ENCODE data around the gene TM9SF3.
A peak's percentile ranks its signal among the peaks of the same experiment; 100 is the strongest.

The TM9SF3 gene

DNA sequence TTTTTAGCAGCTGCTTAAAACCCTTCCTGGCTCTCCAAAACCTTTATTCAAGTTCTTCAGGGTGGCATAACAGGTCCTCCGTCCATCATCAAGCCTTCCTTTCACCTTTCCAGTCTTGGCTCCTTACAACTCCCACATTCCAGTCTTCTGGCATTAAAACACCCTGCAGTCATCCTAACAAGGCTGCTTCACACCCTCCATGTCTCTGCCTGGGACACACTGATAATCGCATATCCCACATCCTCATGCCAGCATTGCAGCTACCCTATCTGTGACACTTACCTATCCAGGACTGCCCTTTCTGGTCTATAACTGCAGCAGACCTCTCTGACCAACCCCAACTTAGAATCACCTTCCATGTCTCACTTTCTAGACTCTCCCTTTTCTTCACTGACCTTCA lies 70.5 kb downstream of the TM9SF3 start:
- Histone ChIP-seq H3K9me3 (ENCODE audit: insufficient read depth, low read length) (no peaks in the 10 kb centered on the region), H4K20me1 (ENCODE audit: low read depth, low read length) (no peaks in the 10 kb centered on the region), H2AFZ (ENCODE audit: low read depth, low read length, severe bottlenecking) (no peak overlapping the region), H3K9ac (ENCODE audit: low read length) (no peak overlapping the region), H3K9me2 (replicated peaks; ENCODE audit: insufficient read depth, low read length) (no peaks in the 10 kb centered on the region), H3K27ac (ENCODE audit: low read depth, low read length) (no peak overlapping the region), H3F3A (ENCODE audit: insufficient read depth) (peaks cover 12% of the 10 kb centered on the region), H3K27me3 (ENCODE audit: low read length) (0 out of 2 replicates have a peak, but pooled peaks cover 2% of the 10 kb centered on the region), H3K4me3 (ENCODE audit: insufficient read depth, low read length, poor library complexity, severe bottlenecking) (no peak overlapping the region), H3K4me2 (ENCODE audit: low read depth, low read length, poor library complexity, severe bottlenecking) (no peak overlapping the region), H3K79me2 (ENCODE audit: insufficient read depth, low read length) (no peaks in the 10 kb centered on the region), H3K36me3 (ENCODE audit: low read length) (peaks cover 18% of the 10 kb centered on the region)
- TF ChIP-seq EZH2phosphoT487 (conservative IDR thresholded peaks at IDR 0.05; ENCODE audit: low read length) = no peak
- TF ChIP-seq CTCF (IDR thresholded peaks at IDR 0.05; ENCODE audit: insufficient read depth, low read length, poor library complexity, severe bottlenecking) = no peak

GRCh38 chr10:96513698-96514561 lies 72.9 kb downstream of the TM9SF3 start, which contains the start of gene TLL2:
TLL2 (minus strand) TSS chr10:96513926; CDS start chr10:96513685, 241 bp downstream.
- peak within 1 kb of the TSS; percentile 82 for H2AFZ ChIP-seq (ENCODE audit: low read depth, low read length, severe bottlenecking)
- 0 out of 2 replicates have a peak, but pooled peaks cover 2% of the 10 kb centered on the region for H3K27me3 ChIP-seq (ENCODE audit: low read length)
- H3F3A ChIP-seq (ENCODE audit: insufficient read depth) = peaks cover 9% of the 10 kb centered on the region
- H3K4me3 ChIP-seq (ENCODE audit: insufficient read depth, low read length, poor library complexity, severe bottlenecking) = peak within 1 kb of the TSS; percentile 66
- no peaks in the 10 kb centered on the region for H3K9me3 ChIP-seq (ENCODE audit: insufficient read depth, low read length)
- H3K36me3 ChIP-seq (ENCODE audit: low read length) = no peaks in the 10 kb centered on the region
- peak within 1 kb of the TSS; percentile 94 for H3K4me2 ChIP-seq (ENCODE audit: low read depth, low read length, poor library complexity, severe bottlenecking)
- no peaks in the 10 kb centered on the region for H3K9me2 ChIP-seq (replicated peaks; ENCODE audit: insufficient read depth, low read length)
- no peaks in the 10 kb centered on the region for H3K79me2 ChIP-seq (ENCODE audit: insufficient read depth, low read length)
- TF ChIP-seq EZH2phosphoT487 (conservative IDR thresholded peaks at IDR 0.05; ENCODE audit: low read length) (no peak), CTCF (IDR thresholded peaks at IDR 0.05; ENCODE audit: insufficient read depth, low read length, poor library complexity, severe bottlenecking) (peak; percentile 31)
- peak within 1 kb of the TSS; percentile 63 for H3K27ac ChIP-seq (ENCODE audit: low read depth, low read length)
- H3K9ac ChIP-seq (ENCODE audit: low read length) = peak within 1 kb of the TSS; percentile 54
- H4K20me1 ChIP-seq (ENCODE audit: low read depth, low read length) = no peaks in the 10 kb centered on the region

GRCh38 chr10:96513305-96513697 lies 73.5 kb downstream of the TM9SF3 start:
- peak overlapping the region; percentile 94 for H3K4me2 ChIP-seq (ENCODE audit: low read depth, low read length, poor library complexity, severe bottlenecking)
- H3K9me2 ChIP-seq (replicated peaks; ENCODE audit: insufficient read depth, low read length) = no peaks in the 10 kb centered on the region
- H3K36me3 ChIP-seq (ENCODE audit: low read length) = no peaks in the 10 kb centered on the region
- H3K27me3 ChIP-seq (ENCODE audit: low read length) = 0 out of 2 replicates have a peak, but pooled peaks cover 2% of the 10 kb centered on the region
- H3K27ac ChIP-seq (ENCODE audit: low read depth, low read length) = peak overlapping the region; percentile 63
- peak overlapping the region; percentile 54 for H3K9ac ChIP-seq (ENCODE audit: low read length)
- H3K79me2 ChIP-seq (ENCODE audit: insufficient read depth, low read length) = no peaks in the 10 kb centered on the region
- peak overlapping the region; percentile 66 for H3K4me3 ChIP-seq (ENCODE audit: insufficient read depth, low read length, poor library complexity, severe bottlenecking)
- no peaks in the 10 kb centered on the region for H4K20me1 ChIP-seq (ENCODE audit: low read depth, low read length)
- H3K9me3 ChIP-seq (ENCODE audit: insufficient read depth, low read length) = no peaks in the 10 kb centered on the region
- peak overlapping the region; percentile 75 for H2AFZ ChIP-seq (ENCODE audit: low read depth, low read length, severe bottlenecking)
- TF ChIP-seq CTCF (IDR thresholded peaks at IDR 0.05; ENCODE audit: insufficient read depth, low read length, poor library complexity, severe bottlenecking) (no peak), EZH2phosphoT487 (conservative IDR thresholded peaks at IDR 0.05; ENCODE audit: low read length) (no peak)
- H3F3A ChIP-seq (ENCODE audit: insufficient read depth) = peaks cover 9% of the 10 kb centered on the region
